ENCODE data around the gene WDR48. TPM values are rescaled to one million over a fixed set of nuclear protein-coding genes. Genes with fewer than 3 reads are reported as not detected.

The WDR48 gene
- total and polyA plus RNA-seq, 2 experiments from 2014 or later, result 27.2 to 54.3 TPM

DNA sequence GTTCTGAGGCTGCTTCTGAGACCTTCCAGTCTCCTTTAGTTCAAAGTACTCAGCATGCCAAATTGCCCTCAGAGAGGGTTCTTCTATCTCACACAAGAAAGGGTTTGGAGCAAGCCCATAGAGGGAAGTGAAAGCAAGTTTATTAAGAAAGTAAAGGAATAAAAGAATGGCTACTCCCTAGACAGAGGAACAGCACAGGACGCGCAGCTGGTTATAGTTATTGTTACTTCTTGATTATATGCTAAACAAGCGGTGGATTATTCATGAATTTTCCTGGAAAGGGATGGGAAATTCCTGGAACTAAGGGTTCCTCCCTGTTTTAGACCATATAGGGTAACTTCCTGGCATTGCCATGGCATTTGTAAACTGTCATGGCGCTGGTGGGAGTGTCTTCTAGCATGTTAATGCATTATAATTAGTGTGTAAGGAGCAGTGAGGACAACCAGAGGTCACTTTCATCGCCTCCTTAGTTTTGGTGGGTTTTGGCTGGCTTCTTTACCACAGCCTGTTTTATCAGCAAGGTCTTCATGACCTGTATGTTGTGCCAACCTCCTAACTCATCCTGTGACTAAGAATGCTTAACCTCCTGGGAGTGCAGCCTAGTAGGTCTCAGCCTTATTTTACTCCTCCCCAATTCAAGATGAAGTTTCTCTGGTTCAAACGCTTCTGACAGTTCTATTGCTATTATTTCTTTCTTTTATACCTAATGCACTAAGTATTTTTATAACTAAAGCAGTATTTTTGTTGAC is 26.4 kb upstream of the WDR48 start:
- Histone ChIP-seq H3F3A (replicated peaks; ENCODE audit: low read depth) (no peaks in the 10 kb centered on the region), H2AFZ (no peak overlapping the region), H3K9me2 (ENCODE audit: insufficient read depth) (no peaks in the 10 kb centered on the region), H3K79me2 (replicated peaks; ENCODE audit: insufficient read depth) (no peaks in the 10 kb centered on the region), H3K27me3 (ENCODE audit: insufficient read depth) (no peaks in the 10 kb centered on the region), H3K4me2 (no peak overlapping the region), H3K27ac (ENCODE audit: low read depth) (no peak overlapping the region), H3K4me1 (ENCODE audit: insufficient read depth) (no peaks in the 10 kb centered on the region), H4K20me1 (replicated peaks; ENCODE audit: insufficient read depth) (no peaks in the 10 kb centered on the region), H3K36me3 (ENCODE audit: insufficient read depth) (no peaks in the 10 kb centered on the region), H3K4me3 (no peak overlapping the region)
- no peak overlapping the region for H3K27ac Mint-ChIP-seq
- no peaks in the 10 kb centered on the region for H3K9me3 Mint-ChIP-seq
- no peak for ATAC-seq
- TF ChIP-seq, protein P1, sequence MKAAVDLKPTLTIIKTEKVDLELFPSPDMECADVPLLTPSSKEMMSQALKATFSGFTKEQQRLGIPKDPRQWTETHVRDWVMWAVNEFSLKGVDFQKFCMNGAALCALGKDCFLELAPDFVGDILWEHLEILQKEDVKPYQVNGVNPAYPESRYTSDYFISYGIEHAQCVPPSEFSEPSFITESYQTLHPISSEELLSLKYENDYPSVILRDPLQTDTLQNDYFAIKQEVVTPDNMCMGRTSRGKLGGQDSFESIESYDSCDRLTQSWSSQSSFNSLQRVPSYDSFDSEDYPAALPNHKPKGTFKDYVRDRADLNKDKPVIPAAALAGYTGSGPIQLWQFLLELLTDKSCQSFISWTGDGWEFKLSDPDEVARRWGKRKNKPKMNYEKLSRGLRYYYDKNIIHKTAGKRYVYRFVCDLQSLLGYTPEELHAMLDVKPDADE (IDR thresholded peaks at IDR 0.05), result no peak
- TF ChIP-seq NANOG (IDR thresholded peaks at IDR 0.05; ENCODE audit: borderline replicate concordance), result no peak
- no peak for TF ChIP-seq ZNF114 (CRISPR knock-in tag; IDR thresholded peaks at IDR 0.05)
- TF ChIP-seq, protein P2, sequence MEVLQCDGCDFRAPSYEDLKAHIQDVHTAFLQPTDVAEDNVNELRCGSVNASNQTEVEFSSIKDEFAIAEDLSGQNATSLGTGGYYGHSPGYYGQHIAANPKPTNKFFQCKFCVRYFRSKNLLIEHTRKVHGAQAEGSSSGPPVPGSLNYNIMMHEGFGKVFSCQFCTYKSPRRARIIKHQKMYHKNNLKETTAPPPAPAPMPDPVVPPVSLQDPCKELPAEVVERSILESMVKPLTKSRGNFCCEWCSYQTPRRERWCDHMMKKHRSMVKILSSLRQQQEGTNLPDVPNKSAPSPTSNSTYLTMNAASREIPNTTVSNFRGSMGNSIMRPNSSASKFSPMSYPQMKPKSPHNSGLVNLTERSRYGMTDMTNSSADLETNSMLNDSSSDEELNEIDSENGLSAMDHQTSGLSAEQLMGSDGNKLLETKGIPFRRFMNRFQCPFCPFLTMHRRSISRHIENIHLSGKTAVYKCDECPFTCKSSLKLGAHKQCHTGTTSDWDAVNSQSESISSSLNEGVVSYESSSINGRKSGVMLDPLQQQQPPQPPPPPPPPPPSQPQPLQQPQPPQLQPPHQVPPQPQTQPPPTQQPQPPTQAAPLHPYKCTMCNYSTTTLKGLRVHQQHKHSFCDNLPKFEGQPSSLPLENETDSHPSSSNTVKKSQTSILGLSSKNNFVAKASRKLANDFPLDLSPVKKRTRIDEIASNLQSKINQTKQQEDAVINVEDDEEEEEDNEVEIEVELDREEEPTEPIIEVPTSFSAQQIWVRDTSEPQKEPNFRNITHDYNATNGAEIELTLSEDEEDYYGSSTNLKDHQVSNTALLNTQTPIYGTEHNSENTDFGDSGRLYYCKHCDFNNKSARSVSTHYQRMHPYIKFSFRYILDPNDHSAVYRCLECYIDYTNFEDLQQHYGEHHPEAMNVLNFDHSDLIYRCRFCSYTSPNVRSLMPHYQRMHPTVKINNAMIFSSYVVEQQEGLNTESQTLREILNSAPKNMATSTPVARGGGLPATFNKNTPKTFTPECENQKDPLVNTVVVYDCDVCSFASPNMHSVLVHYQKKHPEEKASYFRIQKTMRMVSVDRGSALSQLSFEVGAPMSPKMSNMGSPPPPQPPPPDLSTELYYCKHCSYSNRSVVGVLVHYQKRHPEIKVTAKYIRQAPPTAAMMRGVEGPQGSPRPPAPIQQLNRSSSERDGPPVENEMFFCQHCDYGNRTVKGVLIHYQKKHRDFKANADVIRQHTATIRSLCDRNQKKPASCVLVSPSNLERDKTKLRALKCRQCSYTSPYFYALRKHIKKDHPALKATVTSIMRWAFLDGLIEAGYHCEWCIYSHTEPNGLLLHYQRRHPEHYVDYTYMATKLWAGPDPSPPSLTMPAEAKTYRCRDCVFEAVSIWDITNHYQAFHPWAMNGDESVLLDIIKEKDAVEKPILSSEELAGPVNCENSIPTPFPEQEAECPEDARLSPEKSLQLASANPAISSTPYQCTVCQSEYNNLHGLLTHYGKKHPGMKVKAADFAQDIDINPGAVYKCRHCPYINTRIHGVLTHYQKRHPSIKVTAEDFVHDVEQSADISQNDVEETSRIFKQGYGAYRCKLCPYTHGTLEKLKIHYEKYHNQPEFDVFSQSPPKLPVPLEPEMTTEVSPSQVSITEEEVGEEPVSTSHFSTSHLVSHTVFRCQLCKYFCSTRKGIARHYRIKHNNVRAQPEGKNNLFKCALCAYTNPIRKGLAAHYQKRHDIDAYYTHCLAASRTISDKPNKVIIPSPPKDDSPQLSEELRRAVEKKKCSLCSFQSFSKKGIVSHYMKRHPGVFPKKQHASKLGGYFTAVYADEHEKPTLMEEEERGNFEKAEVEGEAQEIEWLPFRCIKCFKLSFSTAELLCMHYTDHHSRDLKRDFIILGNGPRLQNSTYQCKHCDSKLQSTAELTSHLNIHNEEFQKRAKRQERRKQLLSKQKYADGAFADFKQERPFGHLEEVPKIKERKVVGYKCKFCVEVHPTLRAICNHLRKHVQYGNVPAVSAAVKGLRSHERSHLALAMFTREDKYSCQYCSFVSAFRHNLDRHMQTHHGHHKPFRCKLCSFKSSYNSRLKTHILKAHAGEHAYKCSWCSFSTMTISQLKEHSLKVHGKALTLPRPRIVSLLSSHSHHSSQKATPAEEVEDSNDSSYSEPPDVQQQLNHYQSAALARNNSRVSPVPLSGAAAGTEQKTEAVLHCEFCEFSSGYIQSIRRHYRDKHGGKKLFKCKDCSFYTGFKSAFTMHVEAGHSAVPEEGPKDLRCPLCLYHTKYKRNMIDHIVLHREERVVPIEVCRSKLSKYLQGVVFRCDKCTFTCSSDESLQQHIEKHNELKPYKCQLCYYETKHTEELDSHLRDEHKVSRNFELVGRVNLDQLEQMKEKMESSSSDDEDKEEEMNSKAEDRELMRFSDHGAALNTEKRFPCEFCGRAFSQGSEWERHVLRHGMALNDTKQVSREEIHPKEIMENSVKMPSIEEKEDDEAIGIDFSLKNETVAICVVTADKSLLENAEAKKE (CRISPR knock-in tag; IDR thresholded peaks at IDR 0.05), result no peak
- TF ChIP-seq ZNF331 (CRISPR knock-in tag; IDR thresholded peaks at IDR 0.05; ENCODE audit: low read depth), result no peak
- no peak for TF ChIP-seq JUNB (IDR thresholded peaks at IDR 0.05; ENCODE audit: unreplicated experiment)
- no peak for TF ChIP-seq EZH2phosphoT487 (IDR thresholded peaks at IDR 0.05; ENCODE audit: unreplicated experiment)
- no peak for TF ChIP-seq STAT1 (IDR thresholded peaks at IDR 0.05; ENCODE audit: unreplicated experiment)
- TF ChIP-seq POLR2AphosphoS5 (IDR thresholded peaks at IDR 0.05; ENCODE audit: low read depth), result no peak
- no peak for TF ChIP-seq EZH2 (IDR thresholded peaks at IDR 0.05; ENCODE audit: low read depth, unreplicated experiment)
- no peak for TF ChIP-seq CREB1 (CRISPR knock-in tag; IDR thresholded peaks at IDR 0.05; ENCODE audit: low read depth)
- TF ChIP-seq, protein P3, sequence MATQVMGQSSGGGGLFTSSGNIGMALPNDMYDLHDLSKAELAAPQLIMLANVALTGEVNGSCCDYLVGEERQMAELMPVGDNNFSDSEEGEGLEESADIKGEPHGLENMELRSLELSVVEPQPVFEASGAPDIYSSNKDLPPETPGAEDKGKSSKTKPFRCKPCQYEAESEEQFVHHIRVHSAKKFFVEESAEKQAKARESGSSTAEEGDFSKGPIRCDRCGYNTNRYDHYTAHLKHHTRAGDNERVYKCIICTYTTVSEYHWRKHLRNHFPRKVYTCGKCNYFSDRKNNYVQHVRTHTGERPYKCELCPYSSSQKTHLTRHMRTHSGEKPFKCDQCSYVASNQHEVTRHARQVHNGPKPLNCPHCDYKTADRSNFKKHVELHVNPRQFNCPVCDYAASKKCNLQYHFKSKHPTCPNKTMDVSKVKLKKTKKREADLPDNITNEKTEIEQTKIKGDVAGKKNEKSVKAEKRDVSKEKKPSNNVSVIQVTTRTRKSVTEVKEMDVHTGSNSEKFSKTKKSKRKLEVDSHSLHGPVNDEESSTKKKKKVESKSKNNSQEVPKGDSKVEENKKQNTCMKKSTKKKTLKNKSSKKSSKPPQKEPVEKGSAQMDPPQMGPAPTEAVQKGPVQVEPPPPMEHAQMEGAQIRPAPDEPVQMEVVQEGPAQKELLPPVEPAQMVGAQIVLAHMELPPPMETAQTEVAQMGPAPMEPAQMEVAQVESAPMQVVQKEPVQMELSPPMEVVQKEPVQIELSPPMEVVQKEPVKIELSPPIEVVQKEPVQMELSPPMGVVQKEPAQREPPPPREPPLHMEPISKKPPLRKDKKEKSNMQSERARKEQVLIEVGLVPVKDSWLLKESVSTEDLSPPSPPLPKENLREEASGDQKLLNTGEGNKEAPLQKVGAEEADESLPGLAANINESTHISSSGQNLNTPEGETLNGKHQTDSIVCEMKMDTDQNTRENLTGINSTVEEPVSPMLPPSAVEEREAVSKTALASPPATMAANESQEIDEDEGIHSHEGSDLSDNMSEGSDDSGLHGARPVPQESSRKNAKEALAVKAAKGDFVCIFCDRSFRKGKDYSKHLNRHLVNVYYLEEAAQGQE (IDR thresholded peaks at IDR 0.05; ENCODE audit: unreplicated experiment), result no peak
- TF ChIP-seq, protein P4, sequence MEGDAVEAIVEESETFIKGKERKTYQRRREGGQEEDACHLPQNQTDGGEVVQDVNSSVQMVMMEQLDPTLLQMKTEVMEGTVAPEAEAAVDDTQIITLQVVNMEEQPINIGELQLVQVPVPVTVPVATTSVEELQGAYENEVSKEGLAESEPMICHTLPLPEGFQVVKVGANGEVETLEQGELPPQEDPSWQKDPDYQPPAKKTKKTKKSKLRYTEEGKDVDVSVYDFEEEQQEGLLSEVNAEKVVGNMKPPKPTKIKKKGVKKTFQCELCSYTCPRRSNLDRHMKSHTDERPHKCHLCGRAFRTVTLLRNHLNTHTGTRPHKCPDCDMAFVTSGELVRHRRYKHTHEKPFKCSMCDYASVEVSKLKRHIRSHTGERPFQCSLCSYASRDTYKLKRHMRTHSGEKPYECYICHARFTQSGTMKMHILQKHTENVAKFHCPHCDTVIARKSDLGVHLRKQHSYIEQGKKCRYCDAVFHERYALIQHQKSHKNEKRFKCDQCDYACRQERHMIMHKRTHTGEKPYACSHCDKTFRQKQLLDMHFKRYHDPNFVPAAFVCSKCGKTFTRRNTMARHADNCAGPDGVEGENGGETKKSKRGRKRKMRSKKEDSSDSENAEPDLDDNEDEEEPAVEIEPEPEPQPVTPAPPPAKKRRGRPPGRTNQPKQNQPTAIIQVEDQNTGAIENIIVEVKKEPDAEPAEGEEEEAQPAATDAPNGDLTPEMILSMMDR (conservative IDR thresholded peaks at IDR 0.05; ENCODE audit: low read depth in 2 of 2), result no peak
- no peaks in the 10 kb centered on the region for H3K4me1 Mint-ChIP-seq
- DNase-seq (ENCODE audit: low spot score), result no peak
- no peaks in the 10 kb centered on the region for H3K36me3 Mint-ChIP-seq (ENCODE audit: low read depth)
- no peaks in the 10 kb centered on the region for H3K27me3 Mint-ChIP-seq (ENCODE audit: insufficient read depth, low read depth, poor library complexity)
- H3K4me3 Mint-ChIP-seq, result no peak overlapping the region

Measured in GM23338 (cell line).